ENCODE measurements around the gene SCT. TPM values are rescaled to one million over a fixed set of nuclear protein-coding genes. Genes with fewer than 3 reads are reported as not detected.

SCT gene
- total and polyA plus RNA-seq, 8 donors = 0.95 to 3.1 TPM; not detected in 6

GRCh38 chr11:624705-625635 lies 2.0 kb downstream of the SCT start, which contains the start of gene CDHR5:
Gene CDHR5 (minus strand): TSS chr11:624955. CDS start chr11:624902, 53 bp downstream.
- DNase-seq = peak in 1 of 2 donors; percentile 79
- H3K4me3 ChIP-seq = peak within 1 kb of the TSS in 2 of 4 donors; percentile 5 to 10
- intact Hi-C loops (cut with DNase I; ENCODE audit: low total_unique reads) = no loop called here
- H3K4me1 ChIP-seq = peaks cover 27 to 56% (median 35%) of the 10 kb centered on the region in 4 donors
- TF ChIP-seq CTCF (IDR thresholded peaks at IDR 0.05) (no peak), POLR2AphosphoS5 (IDR thresholded peaks at IDR 0.05) (no peak), EP300 (IDR thresholded peaks at IDR 0.05) (no peak), POLR2A (IDR thresholded peaks at IDR 0.05) (no peak)
- H3K36me3 ChIP-seq = peaks cover 0 to 25% (median 3%) of the 10 kb centered on the region in 4 donors
- 32 to 75% (median 43%) methylated on average over 7 to 33 of the region's 33 CpGs for WGBS, 5 donors
- H3K27ac ChIP-seq = no peak within 1 kb of the TSS
- H3K27me3 ChIP-seq = peaks cover 0 to 45% (median 29%) of the 10 kb centered on the region in 3 donors
- no peaks in the 10 kb centered on the region for H3K9me3 ChIP-seq

GRCh38 chr11:623999-624704 lies 2.8 kb downstream of the SCT start:
- TF ChIP-seq POLR2A (IDR thresholded peaks at IDR 0.05) (no peak), POLR2AphosphoS5 (IDR thresholded peaks at IDR 0.05) (no peak), EP300 (IDR thresholded peaks at IDR 0.05) (no peak), CTCF (IDR thresholded peaks at IDR 0.05) (no peak)
- 31 to 67% (median 52%) methylated on average over 22 to 25 of the region's 25 CpGs for WGBS, 5 donors
- peaks cover 27 to 50% (median 33%) of the 10 kb centered on the region in 4 donors for H3K4me1 ChIP-seq
- H3K27me3 ChIP-seq = peaks cover 0 to 45% (median 29%) of the 10 kb centered on the region in 3 donors
- DNase-seq = peak; percentile 73 to 91
- peak overlapping the region in 2 of 4 donors; percentile 5 to 10 for H3K4me3 ChIP-seq
- intact Hi-C loops (cut with DNase I; ENCODE audit: low total_unique reads) = no loop called here
- H3K36me3 ChIP-seq = peaks cover 0 to 32% (median 6%) of the 10 kb centered on the region in 4 donors
- H3K9me3 ChIP-seq = no peaks in the 10 kb centered on the region
- no peak overlapping the region for H3K27ac ChIP-seq

GRCh38 chr11:623349-623869 lies 3.6 kb downstream of the SCT start:
- TF ChIP-seq EP300 (IDR thresholded peaks at IDR 0.05) = no peak
- TF ChIP-seq POLR2A (IDR thresholded peaks at IDR 0.05) = no peak
- TF ChIP-seq CTCF (IDR thresholded peaks at IDR 0.05) = no peak
- no peak for TF ChIP-seq POLR2AphosphoS5 (IDR thresholded peaks at IDR 0.05)
- Histone ChIP-seq H3K4me1 (peaks cover 27 to 45% (median 29%) of the 10 kb centered on the region in 4 donors), H3K27me3 (peaks cover 0 to 45% (median 29%) of the 10 kb centered on the region in 3 donors), H3K9me3 (no peaks in the 10 kb centered on the region), H3K4me3 (no peak overlapping the region), H3K27ac (no peak overlapping the region), H3K36me3 (peaks cover 0 to 34% (median 8%) of the 10 kb centered on the region in 4 donors)
- intact Hi-C loops (cut with DNase I; ENCODE audit: low total_unique reads) = no loop called here
- peak in 1 of 2 donors; percentile 16 for DNase-seq
- 69 to 83% (median 73%) methylated on average over 15 of the region's 15 CpGs for WGBS, 5 donors

GRCh38 chr11:621838-622237 lies 5.1 kb downstream of the SCT start:
- H3K27ac ChIP-seq = no peak overlapping the region
- intact Hi-C loops (cut with DNase I; ENCODE audit: low total_unique reads) = no loop called here
- H3K27me3 ChIP-seq = peaks cover 0 to 38% (median 23%) of the 10 kb centered on the region in 3 donors
- TF ChIP-seq EP300 (IDR thresholded peaks at IDR 0.05) (no peak), CTCF (IDR thresholded peaks at IDR 0.05) (no peak), POLR2AphosphoS5 (IDR thresholded peaks at IDR 0.05) (no peak), POLR2A (IDR thresholded peaks at IDR 0.05) (no peak)
- H3K4me3 ChIP-seq = no peak overlapping the region
- WGBS, 5 donors = 84 to 88% (median 87%) methylated on average over 27 of the region's 27 CpGs
- H3K4me1 ChIP-seq = peaks cover 23 to 42% (median 29%) of the 10 kb centered on the region in 4 donors
- DNase-seq = no peak
- no peaks in the 10 kb centered on the region for H3K9me3 ChIP-seq
- H3K36me3 ChIP-seq = peaks cover 4 to 34% (median 16%) of the 10 kb centered on the region in 4 donors

Data from stomach (tissue), 9 donors.